GM18505 (cell line): ENCODE data around the gene NCOR1.

Source experiments
- ATAC-seq: cut with Tn5 transposase; IDR thresholded peaks from one replicate; pipeline ENCODE4 v1.9.1; 2021; ENCODE audit not compliant: unreplicated experiment
- POLR2A ChIP-seq: IDR thresholded peaks from 4 replicates; pipeline ENCODE4 v1.6.1; 2011; ENCODE audit warnings: borderline replicate concordance; ENCODE audit not compliant: insufficient read depth, insufficient read length; ENCODE audit errors: extremely low read depth

The NCOR1 gene

DNA sequence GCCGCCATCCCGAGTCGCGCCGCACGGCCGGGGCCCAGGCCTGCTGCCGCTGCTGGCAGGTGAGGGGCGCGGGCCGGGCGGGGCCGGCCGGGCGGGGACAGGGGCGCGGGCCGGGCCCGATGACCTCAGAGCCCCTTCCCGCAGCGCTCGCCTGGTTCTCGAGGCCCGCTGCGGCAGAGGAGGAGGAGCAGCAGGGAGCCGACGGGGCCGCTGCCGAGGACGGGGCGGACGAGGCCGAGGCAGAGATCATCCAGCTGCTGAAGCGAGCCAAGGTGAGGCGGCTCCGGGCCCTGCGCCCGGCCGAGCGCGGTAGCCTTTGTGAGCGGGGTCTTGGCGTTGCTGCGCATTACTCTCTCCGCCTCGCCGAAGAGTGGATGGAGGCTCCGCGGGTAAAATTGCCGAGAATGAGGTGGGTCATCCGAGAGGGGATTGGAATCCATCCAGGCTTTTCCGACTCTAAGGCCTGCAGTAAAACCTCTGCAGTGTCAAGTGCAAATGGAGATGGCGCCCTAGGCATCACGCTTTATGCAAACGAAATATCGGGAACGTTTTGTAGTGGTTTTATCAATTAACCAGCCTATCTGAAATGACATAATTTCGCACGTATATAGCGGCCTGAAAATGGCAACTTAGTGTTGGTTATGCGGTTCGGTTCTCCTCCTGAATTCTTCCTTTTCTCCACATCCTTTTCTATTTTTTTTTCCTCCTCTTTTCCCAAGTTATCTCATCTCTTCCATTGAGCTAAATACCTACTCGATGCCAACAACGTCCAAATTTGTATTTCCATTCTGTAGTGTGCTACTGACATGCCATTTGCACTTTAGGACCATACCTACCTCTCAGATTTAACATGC lies 215.1 kb downstream of the NCOR1 start:
- ATAC-seq: peak; percentile 43
- TF ChIP-seq POLR2A: no peak

DNA sequence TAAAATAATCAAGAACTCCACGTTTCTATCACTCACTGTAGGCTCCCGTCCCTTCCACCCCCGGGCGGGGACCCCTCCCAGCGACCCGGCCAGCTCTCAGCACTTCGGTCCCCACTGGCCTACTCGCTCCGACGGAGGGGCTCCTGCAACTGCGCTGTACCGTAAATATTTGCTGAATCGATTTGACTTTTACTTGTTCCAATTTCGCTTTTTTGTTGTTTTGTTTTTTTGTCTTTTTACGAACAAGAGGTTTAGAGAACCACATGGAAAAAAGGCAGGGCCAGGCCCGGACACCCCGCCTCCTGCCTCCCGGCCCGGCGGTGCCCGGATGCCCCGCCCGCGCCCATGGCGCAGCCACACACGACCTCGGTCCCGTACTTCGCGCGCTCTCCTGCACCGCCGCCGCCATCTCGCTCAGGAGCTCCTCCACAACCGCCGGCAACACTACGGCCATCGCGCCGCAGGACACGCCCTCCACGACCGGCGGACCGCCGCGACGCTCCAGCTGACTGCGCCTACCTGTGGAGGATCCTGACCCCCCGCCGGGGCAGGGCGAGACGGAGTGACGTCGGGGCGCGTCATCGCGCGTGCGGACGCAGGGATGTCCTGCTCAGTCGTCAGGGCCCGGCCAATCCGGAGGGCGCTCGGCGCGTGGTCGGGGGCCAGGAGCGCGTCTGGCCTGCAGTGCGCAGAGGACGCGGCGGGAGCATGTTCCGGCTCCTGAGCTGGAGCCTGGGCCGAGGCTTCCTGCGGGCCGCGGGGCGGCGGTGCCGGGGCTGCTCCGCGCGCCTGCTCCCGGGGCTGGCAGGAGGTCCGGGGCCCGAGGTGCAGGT lies 216.0 kb downstream of the NCOR1 start, which contains the start of the genes TTC19 and ZSWIM7:
Gene TTC19 (plus strand): TSS at position 684 of the 833 bp plus-strand sequence. CDS start 25 bp downstream, at position 709.
Gene ZSWIM7 (minus strand): TSS at position 564 of the 833 bp plus-strand sequence. CDS start 110 bp downstream, at position 454.
- ATAC-seq: peak; percentile 88
- peak; percentile 97 for TF ChIP-seq POLR2A

DNA sequence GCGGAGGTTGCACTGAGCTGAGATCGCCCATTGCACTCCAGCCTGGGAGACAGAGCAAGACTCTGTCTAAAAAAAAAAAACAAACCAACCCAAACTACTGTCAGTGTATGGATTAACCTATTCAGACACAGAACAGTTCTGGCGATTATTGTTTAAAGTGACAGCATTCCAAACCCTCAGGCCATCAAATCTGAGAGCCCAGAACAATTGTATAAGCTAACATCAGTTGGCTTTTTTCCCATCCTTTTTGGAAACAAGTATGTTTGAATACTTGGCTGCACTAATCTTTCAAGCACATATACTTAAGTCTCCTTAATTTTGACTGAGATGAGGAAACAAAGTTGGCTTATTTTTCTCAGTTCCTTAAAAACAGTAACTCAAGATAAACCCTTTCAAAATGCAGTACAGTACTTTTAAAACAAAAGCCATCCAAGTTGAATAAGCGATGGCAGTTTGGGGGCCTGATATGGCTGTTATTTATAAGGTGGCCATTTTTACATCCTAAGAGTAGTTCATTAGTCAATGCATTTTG lies 217.2 kb downstream of the NCOR1 start:
- TF ChIP-seq POLR2A: no peak
- no peak for ATAC-seq

DNA sequence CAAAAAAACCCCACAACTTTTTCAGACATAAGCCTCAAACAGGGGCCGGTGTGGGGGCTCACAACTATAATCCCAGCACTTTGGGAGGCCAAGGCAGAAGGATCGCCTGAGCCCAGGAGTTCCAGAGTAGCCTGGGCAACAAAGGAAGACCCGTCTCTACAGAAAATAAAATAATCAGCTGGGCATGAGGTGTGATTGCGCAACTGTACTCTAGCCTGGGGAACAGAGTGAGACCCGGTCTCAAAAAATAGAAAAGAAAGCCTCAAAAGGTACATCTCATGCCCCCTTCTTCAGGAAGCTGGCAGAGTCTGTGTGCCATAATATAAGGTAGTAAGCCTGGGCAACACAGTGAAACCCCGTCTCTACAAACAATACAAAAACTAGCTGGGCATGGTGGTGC lies 219.0 kb downstream of the NCOR1 start:
- no peak for TF ChIP-seq POLR2A
- no peak for ATAC-seq

DNA sequence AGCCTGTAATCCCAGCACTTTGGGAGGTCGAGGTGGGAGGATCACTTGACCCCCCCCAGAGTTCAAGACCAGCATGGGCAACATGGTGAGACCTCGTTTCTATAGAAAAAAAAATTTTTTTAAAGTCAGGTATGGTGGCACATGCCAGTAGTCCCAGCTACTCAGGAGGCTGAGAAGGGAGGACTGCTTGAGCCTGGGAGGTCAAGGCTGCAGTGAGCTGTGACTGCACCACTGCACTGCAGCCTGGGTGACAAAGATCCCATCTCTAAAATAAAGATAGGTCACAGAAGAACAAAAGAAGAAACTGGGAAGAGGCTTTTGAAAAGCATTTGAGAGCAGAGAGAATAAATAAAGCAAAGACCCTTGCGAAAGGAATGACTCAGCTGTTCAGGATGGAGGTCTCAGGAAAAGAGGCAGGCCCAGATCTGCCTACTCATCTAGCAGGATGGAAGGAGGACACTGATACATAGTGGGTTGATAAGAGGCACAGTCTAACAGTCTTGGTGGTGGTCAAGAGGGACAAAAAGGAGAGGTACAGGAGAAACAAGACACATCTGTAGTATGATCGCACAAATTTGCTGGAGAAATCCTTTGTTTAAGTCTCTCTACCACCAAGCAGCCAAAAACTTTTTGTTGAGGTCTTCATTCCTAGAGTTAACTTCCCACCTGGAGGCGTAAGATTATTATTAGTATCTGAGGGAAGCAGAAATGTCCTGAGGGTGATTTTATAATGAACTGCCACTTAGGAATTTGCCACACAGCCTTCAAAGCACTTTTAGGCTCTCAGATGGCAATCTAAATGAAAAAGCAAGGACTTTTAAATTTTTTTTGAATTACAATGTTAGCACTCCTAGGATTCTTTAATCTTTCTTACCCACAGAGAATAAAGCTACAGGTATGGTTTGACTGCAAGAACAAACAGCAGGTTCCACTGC lies 233.4 kb downstream of the NCOR1 start:
- ATAC-seq: peak; percentile 4
- no peak for TF ChIP-seq POLR2A

DNA sequence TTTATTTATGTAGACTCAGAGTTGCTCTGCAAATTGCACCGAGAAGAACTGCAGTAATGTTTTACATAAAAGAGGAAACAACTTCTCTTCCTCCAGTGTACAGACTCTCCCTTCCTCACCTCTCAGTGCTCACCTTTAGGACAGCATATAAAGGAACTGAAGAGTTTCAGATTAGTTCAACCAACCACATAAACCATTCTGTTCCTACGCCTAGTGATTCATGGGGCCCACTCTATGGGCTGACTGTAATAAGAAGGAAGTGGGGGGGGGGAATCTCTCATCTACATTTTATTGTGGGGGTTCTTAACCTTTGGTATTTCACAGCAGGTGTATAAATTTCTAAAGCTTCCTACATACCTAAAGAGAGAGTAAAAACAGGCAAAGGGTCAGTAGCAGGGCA lies 234.1 kb downstream of the NCOR1 start:
- peak; percentile 84 for ATAC-seq

More for the DNA sequence above, 234.1 kb downstream of the NCOR1 start:
- no peak for TF ChIP-seq POLR2A
